ENCODE results near the gene TNP2. TPM values are rescaled to one million over a fixed set of nuclear protein-coding genes. Genes with fewer than 3 reads are reported as not detected.

The TNP2 gene
- not detected for total RNA-seq

DNA sequence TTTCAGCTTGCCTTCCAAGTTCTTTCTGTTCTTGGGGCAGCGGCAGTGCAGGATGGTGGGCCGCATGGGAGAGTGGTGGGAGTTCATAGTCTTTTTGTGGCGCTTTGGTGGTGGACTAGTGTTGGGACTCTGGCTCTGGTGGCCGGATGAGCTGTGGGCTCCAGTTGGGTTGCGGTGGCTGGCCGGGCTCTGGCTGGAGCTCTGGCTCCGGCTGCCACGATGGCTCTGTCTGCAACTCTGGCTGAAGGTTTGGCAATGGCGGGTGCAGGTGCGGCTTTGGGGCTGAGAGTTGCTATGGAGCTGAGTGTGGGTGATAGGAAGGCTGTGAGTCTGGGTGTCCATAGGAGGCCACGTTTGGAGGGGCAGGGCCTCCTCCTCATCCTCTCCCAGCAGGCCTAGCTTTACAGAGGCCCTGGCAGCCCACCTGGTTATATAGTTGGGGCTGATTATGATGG lies at the start of gene TNP2:
Gene TNP2, minus strand, starts transcription at position 405 of the 455 bp plus-strand sequence. Its CDS starts 63 bp downstream, at position 342.

DNA sequence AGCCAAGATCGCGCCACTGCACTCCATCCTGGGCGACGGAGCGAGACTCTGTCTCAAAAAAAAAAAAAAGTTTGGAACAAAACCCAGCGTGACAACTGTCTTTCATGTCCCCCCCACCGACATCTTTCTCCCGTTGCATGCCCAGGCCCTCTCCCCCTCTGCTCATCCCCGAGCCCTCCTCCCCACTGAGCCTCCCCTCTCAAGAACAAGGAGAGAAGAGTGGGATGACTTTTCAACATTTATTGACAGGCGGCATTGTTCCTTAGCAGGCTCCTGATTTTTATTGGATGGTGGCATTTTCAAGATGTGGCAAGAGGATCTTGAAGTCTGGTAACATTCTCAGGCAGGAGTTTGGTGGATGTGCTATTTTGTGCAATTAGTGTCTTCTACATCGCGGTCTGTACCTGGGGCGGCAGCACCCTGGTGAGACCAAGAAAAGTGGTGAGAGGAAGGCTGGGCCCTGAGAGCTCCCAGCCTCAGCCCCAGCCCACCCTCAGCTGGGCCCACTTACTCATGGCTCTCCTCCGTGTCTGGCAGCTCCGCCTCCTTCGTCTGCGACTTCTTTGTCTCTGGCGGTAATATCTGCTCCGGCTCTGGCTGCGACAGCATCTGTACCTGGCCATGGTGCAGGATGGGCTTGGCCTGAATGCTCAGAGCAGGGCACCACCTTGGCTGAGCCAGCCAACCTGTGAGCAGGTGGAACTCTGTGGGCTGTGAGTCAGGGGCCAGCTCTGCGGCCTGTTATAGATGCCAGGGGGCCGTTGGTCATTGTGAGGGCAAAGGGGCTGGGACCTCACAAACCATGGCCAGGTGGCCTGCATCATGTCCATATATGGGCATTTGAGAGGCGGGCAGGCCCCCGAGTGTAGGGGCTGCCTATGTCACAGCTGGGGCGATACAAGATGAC lies 11.7 kb upstream of the TNP2 start, which contains the start of gene PRM1:
Gene PRM1, minus strand, starts transcription at position 715 of the 907 bp plus-strand sequence. Its CDS starts 92 bp downstream, at position 623.

DNA sequence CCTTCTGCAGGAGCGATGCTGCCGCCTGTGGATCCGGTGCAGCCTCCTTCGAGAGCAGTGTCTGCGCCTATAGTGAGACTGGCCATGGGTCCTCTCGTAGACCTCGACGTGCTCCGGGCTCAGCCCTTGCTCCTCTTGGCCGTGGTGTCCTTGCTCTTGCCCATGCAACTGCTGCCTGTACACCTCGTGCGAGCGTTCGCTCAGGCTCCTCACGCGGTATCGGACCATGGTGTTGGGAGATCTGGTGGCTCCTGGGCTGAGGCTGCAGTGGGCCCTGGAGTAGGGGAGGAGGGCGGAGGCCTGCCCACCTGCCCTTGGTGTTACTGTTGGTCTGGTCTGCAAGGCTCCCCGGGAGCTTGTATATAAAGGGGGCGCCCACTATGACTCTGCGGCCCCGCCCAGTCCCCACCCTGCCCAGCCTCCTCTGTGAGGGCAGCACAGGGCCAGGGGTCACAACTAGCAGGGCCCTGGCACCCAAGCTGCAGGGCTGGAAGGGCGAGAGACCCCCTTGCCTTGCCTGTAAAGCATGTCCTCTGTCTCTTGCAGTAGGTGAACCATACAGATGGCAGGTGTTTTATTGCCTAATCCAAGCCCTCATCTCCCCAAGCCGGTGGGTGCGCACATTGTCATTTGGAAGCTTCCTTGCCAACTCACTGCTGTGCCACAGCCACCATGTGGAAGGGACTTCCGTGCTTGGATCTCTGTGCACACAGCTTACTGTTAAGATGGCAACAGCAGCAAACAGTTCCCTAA lies 7.2 kb upstream of the TNP2 start, which contains the start of gene PRM2:
Gene PRM2, minus strand, starts transcription at position 338 of the 753 bp plus-strand sequence. Its CDS starts 110 bp downstream, at position 228.

DNA sequence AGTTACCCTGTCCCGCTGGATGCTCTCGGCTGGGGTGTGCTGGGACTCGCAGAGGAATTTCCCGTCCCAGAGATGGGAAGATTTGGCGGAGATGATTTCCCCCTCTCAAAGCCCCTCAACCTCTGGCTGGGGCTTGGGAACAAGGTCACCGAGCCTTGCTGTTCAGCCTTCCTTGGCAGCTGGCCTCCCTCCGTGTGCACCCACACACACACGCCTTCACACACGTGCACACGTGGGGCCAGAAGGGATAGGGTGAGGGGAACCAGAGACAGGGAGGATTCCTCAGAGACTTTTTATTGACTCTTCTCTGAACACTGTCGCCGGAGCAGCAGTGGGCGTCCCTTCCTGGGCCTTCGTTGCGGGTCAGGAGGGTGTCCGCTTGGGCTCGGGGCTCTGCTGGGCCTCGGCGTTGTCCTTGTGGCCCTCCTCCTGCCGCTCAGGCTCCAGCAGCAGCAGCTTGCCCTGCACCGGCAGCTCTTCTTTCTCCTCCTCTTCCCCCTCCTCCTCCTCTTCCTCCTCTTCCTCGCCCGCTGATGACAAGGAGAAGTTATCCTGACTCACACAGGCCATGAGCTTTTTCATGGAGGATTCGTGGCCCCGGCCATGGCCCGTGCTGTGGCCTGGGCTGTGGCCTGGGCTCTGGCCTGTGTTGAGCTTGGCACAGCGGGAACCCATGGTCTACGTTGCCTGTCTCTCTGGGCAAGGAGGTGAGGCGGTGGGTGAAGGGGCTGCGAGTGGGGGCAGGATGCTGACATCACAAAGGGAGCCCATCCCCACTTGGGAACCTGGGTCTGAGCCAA lies 4.0 kb upstream of the TNP2 start, which contains the start of gene PRM3:
Gene PRM3, minus strand, starts transcription at position 709 of the 800 bp plus-strand sequence. Its CDS starts 34 bp downstream, at position 675.

DNA sequence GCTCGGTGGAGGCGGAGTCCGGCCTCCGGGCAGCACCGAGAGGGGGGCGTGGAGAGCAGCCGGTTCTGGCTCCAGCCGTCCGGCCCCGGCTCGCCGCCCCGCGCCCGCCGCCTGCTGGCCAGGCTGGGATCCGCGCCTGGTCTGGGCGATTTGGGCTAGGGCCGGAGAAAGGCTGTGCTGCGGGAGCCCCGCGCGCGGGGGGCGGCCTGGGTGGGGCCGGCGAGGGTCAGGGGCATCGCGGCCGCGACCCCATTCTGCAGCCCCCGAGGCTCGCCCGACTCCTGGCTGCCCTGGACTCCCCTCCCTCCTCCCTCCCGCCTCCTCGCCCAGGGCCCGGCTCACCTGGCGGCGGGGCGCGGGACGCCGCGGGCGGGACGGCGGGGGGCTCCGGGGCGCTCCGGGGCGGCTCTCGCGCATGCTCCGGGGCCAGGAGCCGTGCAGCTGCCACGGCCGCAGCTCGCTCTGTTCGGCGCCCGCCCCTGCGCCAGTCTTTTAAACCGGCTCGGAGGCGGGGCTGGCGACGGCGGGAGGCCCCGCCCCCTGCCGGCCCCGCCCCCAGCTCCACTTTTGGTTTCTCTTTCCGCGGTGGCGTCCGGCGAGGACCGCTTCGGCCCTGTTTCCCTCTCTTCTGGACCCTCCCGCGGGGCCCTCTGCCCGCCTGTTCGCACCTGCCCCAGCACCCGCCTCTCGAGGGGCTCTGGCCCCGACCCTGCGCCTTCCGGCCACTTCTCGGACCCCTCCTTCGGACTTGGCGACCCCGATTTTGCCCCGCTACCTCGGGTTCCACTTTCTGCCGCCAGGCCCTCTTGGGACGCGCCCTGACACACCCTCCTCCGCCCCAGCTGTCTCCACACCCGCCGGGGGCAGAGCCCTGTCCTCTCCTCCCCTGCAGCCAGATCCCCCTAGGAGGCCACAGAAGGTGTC lies 13.1 kb downstream of the TNP2 start, which contains the start of gene SOCS1:
Gene SOCS1, minus strand, starts transcription at position 468 of the 924 bp plus-strand sequence. CDS start 726 bp downstream, outside the sequence.

Other genes starting within 250 kb of the TNP2 start
- gene SOCS1, start 13.1 kb downstream of the TNP2 start, total RNA-seq = 5.0 TPM
- not detected for gene PRM3, start 4.3 kb upstream of the TNP2 start, total RNA-seq
- not detected for gene PRM2, start 7.2 kb upstream of the TNP2 start, total RNA-seq
- gene PRM1, start 12.0 kb upstream of the TNP2 start, total RNA-seq = not detected
- gene RMI2, start 76.1 kb upstream of the TNP2 start, total RNA-seq = 9.4 TPM

Data from camera-type eye (tissue), 1 donor.